Thyroid gland (tissue), 4 donors: ENCODE measurements around the gene CTNNA3.

Experiments used
- POLR2A ChIP-seq, 2 donors: fragments of 450-650 bp; IDR thresholded peaks; one replicate each; pipeline ENCODE4 v1.6.1; 2017; ENCODE audit warnings: antibody characterized with exemption in 2 of 2, mild to moderate bottlenecking in 2 of 2, moderate library complexity in 1 of 2
- TF ChIP-seq, protein P1 (sequence below), 6 experiments: fragments of 200-600 bp in 3 of 6; fragments of 450-650 bp in 3 of 6; sonication (generic) in 3 of 6; IDR thresholded peaks; one replicate each; pipeline ENCODE4 v1.5.1; 2016 to 2019; ENCODE audit warnings: antibody characterized with exemption in 6 of 6, mild to moderate bottlenecking in 2 of 6, inconsistent platforms in 1 of 6, moderate library complexity in 1 of 6

DNA sequence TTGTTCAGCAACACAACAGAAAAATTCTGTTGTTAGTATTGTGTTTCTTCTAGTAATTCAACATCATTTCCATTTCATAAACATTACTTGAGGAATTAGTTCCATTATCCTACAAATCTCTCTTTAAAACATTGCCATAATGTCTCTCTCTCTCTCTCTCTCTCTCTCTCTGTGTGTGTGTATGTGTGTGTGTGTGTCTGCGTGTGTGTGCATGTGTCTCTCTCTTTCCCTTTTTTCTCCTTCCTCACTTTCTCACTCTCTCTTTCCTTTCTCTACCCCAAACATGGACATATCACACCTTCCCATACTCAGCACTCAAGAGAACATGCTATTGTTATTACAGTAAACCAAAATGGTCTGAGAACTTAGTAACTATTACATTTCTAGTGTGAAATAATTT, 753.6 kb downstream of the CTNNA3 start:
- TF ChIP-seq, protein P1, sequence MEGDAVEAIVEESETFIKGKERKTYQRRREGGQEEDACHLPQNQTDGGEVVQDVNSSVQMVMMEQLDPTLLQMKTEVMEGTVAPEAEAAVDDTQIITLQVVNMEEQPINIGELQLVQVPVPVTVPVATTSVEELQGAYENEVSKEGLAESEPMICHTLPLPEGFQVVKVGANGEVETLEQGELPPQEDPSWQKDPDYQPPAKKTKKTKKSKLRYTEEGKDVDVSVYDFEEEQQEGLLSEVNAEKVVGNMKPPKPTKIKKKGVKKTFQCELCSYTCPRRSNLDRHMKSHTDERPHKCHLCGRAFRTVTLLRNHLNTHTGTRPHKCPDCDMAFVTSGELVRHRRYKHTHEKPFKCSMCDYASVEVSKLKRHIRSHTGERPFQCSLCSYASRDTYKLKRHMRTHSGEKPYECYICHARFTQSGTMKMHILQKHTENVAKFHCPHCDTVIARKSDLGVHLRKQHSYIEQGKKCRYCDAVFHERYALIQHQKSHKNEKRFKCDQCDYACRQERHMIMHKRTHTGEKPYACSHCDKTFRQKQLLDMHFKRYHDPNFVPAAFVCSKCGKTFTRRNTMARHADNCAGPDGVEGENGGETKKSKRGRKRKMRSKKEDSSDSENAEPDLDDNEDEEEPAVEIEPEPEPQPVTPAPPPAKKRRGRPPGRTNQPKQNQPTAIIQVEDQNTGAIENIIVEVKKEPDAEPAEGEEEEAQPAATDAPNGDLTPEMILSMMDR (IDR thresholded peaks at IDR 0.05), result no peak
- TF ChIP-seq POLR2A (IDR thresholded peaks at IDR 0.05), result no peak
